GM12878 (cell line): ENCODE measurements around the gene PREX1. TPM values are rescaled to one million over a fixed set of nuclear protein-coding genes. Genes with fewer than 3 reads are reported as not detected.

Source experiments
- ATAC-seq: fragments of 200-7000 bp; cut with Tn5 transposase; 3 replicates; pipeline ENCODE4 v1.9.1; 2020; ENCODE audit warnings: mild to moderate bottlenecking, moderate library complexity
- BruUV-seq: library from RNA; stranded (reverse); fragments of 400-500 nt; replicated peaks from 2 replicates; lab custom pipeline; 2021; lab: Mats Ljungman, UMichigan
- CTCF ChIA-PET: fragments of 300-600 bp; sonication (Branson Sonifier 250); formaldehyde crosslinking; extraction: SDS; loops from one replicate; lab custom pipeline; 2021; ENCODE audit warnings: inconsistent platforms; lab: Yijun Ruan, JAX
- POLR2A ChIA-PET: fragments of 350-600 bp; formaldehyde crosslinking; extraction: SDS; loops from one replicate; lab custom pipeline; 2021; ENCODE audit warnings: inconsistent platforms; lab: Charles Lee
- RAD21 ChIA-PET: fragments of 300-600 bp; sonication (Branson Sonifier 250); formaldehyde crosslinking; loops from one replicate; lab custom pipeline; 2023; ENCODE audit warnings: antibody characterized with exemption; ENCODE audit not compliant: unreplicated experiment; lab: Charles Lee
- SMC1A ChIA-PET: fragments of 300-600 bp; sonication (Branson Sonifier 250); formaldehyde crosslinking; loops from one replicate; lab custom pipeline; 2023; ENCODE audit not compliant: unreplicated experiment, uncharacterized antibody; lab: Charles Lee
- DNase-seq: peaks from one replicate; pipeline ENCODE4 v3.0.0-alpha.2; 2011; ENCODE audit warnings: low read depth, low spot score
- FAIRE-seq: peaks from 3 replicates; lab custom pipeline; 2011; peaks lifted over from hg19 to GRCh38; lab: Jason Lieb, UNC
- H2AFZ ChIP-seq: 2 replicates; pipeline ENCODE4 v1.6.0; 2011; ENCODE audit warnings: low read depth, low read length, control low read depth; ENCODE audit not compliant: control insufficient read depth
- H3K27ac ChIP-seq: 2 replicates; pipeline ENCODE4 v1.5.1; 2011; ENCODE audit warnings: control low read depth; ENCODE audit not compliant: control insufficient read depth, insufficient read depth
- H3K27me3 ChIP-seq, 2 experiments: replicated peaks in 1 of 2; 2 replicates each; pipeline versions ENCODE4 v1.6.0 to v1.6.1; 2011; ENCODE audit warnings: low read length in 1 of 2; ENCODE audit not compliant: control insufficient read depth in 2 of 2, insufficient read depth in 2 of 2
- H3K36me3 ChIP-seq, 2 experiments: 2 replicates each; pipeline ENCODE4 v1.5.1; 2011; ENCODE audit warnings: low read length in 1 of 2; ENCODE audit not compliant: control insufficient read depth in 2 of 2, insufficient read depth in 2 of 2
- H3K4me1 ChIP-seq: 2 replicates; pipeline ENCODE4 v1.6.1; 2011; ENCODE audit warnings: mild to moderate bottlenecking, low read length, moderate library complexity, mixed read lengths; ENCODE audit not compliant: control insufficient read depth, insufficient read depth
- H3K4me2 ChIP-seq: 2 replicates; pipeline ENCODE4 v1.6.0; 2011; ENCODE audit warnings: control low read depth; ENCODE audit not compliant: control insufficient read depth, insufficient read depth
- H3K4me3 ChIP-seq: fragments of 200-600 bp; sonication (generic); 2 replicates; pipeline ENCODE4 v1.5.1; 2016
- H3K79me2 ChIP-seq: 2 replicates; pipeline ENCODE4 v1.6.0; 2011; ENCODE audit warnings: low read length; ENCODE audit not compliant: control insufficient read depth, insufficient read depth
- H3K9ac ChIP-seq: 2 replicates; pipeline ENCODE4 v1.8.0; 2011; ENCODE audit warnings: low read length, control low read depth, mixed read lengths; ENCODE audit not compliant: control insufficient read depth, insufficient read depth
- H3K9me3 ChIP-seq: replicated peaks from 3 replicates; pipeline ENCODE4 v1.5.1; 2011; ENCODE audit warnings: mild to moderate bottlenecking, low read length; ENCODE audit not compliant: control insufficient read depth, insufficient read depth
- H4K20me1 ChIP-seq: 2 replicates; pipeline ENCODE4 v1.6.0; 2011; ENCODE audit not compliant: control insufficient read depth, insufficient read depth
- BCL11A ChIP-seq: IDR thresholded peaks from 2 replicates; pipeline ENCODE4 v1.6.1; 2011; ENCODE audit warnings: low read depth, low read length
- CBX3 ChIP-seq: fragments of 200-600 bp; sonication (generic); IDR thresholded peaks from 2 replicates; pipeline ENCODE4 v1.6.1; 2016; ENCODE audit warnings: low read depth, borderline replicate concordance
- JUNB ChIP-seq: IDR thresholded peaks from 2 replicates; pipeline ENCODE4 v1.6.1; 2016; ENCODE audit warnings: antibody characterized with exemption, mild to moderate bottlenecking
- MTA3 ChIP-seq: IDR thresholded peaks from 2 replicates; pipeline ENCODE4 v1.6.1; 2012; ENCODE audit warnings: low read length, inconsistent platforms, borderline replicate concordance
- NFXL1 ChIP-seq: fragments of 450-650 bp; IDR thresholded peaks from 2 replicates; pipeline ENCODE4 v1.6.1; 2017; ENCODE audit warnings: antibody characterized with exemption, mild to moderate bottlenecking, borderline replicate concordance
- POLR2A ChIP-seq: IDR thresholded peaks from 2 replicates; pipeline ENCODE4 v1.6.1; 2011; ENCODE audit warnings: low read depth, mild to moderate bottlenecking, low read length
- RUNX3 ChIP-seq: IDR thresholded peaks from 2 replicates; pipeline ENCODE4 v1.6.1; 2012; ENCODE audit warnings: low read length, inconsistent platforms
- SMC3 ChIP-seq: IDR thresholded peaks from 2 replicates; pipeline ENCODE4 v1.6.1; 2011; ENCODE audit warnings: low read length, improper control_type of control experiment, borderline replicate concordance
- SRF ChIP-seq, 2 experiments: IDR thresholded peaks; 2 replicates each; pipeline ENCODE4 v1.6.1; 2011; ENCODE audit warnings: low read depth in 2 of 2, low read length in 2 of 2, mild to moderate bottlenecking in 1 of 2, moderate library complexity in 1 of 2
- WGBS: methylation state at CpG from one replicate; pipeline ENCODE4 v1.1.6; 2016; ENCODE audit warnings: low lambda C conversion rate; ENCODE audit not compliant: insufficient replicate concordance, insufficient coverage; ENCODE audit errors: missing lambda C conversion rate; 5-methylcytosine and 5-hydroxymethylcytosine counted together
- in situ Hi-C: fragments of 300-500 bp; cut with MboI; formaldehyde crosslinking; loops from 9 replicates; pipeline ENCODE4 v1.14.3; 2018; ENCODE audit warnings: mixed read lengths
- intact Hi-C: fragments of 100-400 bp; cut with micrococcal nuclease; formaldehyde crosslinking; loops from one replicate; pipeline ENCODE4 v1.14.2; 2022; ENCODE audit not compliant: unreplicated experiment
- polyA plus RNA-seq, 11 experiments: library from polyadenylated mRNA; depleted of rRNA in 4 of 11; unstranded in 6 of 11; stranded (reverse) in 5 of 11; fragments of >200 nt; fragmentation: Nextera tagmentation in 4 of 11; fragmentation: Illumina TruSeq in 1 of 11; extraction: Ambion mirVana in 4 of 11; extraction: Trizol in 1 of 11; gene quantifications; 1 replicate in 1 of 11; 2 replicates in 10 of 11; pipeline versions ENCODE4 v1.2.1 to v1.2.3, GENCODE V29; 2011 to 2016; ENCODE audit warnings: inconsistent platforms in 2 of 11, missing spikeins in 2 of 11, low read depth in 1 of 11
- total RNA-seq, 4 experiments: library from RNA; depleted of rRNA in 3 of 4; stranded (reverse); fragments of >200 nt in 3 of 4; fragmentation: Illumina TruSeq in 1 of 4; extraction: Trizol in 1 of 4; gene quantifications; 2 replicates each; pipeline versions ENCODE4 v1.2.1 to v1.2.3, GENCODE V29; 2013 to 2021
- TF ChIP-seq, protein P1 (sequence below): fragments of 450-650 bp; IDR thresholded peaks from 2 replicates; pipeline ENCODE4 v1.6.1; 2016; ENCODE audit warnings: mild to moderate bottlenecking, moderate library complexity, borderline replicate concordance
- TF ChIP-seq, protein P2 (sequence below): IDR thresholded peaks from 2 replicates; pipeline ENCODE4 v1.6.1; 2011; ENCODE audit warnings: low read depth, low read length, improper control_type of control experiment, borderline replicate concordance

The PREX1 gene
- total and polyA plus RNA-seq, 10 of the 15 experiments (the other 5 are each of a cell fraction or from before 2014, with no cell fraction given), result 2.6 to 114 (median 38.9) TPM

DNA sequence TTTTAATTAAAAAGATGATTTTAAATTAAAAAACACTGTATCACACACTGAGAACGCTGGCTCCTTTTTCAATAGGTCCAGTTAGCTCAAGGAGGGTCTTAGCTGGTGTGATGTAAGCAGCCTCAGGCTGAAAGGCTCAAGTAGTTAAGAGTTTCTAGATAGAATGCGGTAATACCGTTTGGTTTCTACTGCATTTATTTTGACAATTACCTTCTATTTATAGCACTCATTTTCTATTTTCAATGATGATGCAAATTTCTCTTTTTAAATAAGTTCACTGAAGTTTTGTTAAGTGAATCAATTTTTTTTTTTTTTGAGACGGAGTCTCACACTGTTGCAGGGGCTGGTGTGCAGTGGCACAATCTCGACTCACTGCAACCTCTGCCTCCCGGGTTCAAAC, 87.1 kb downstream of the PREX1 start (continued):
- TF ChIP-seq RUNX3, result peak; percentile 84
- 0 out of 2 replicates have a peak, but pooled peaks have one; percentile 5 for TF ChIP-seq BCL11A
- TF ChIP-seq JUNB, result peak; percentile 67
- no peak for TF ChIP-seq MTA3
- TF ChIP-seq, protein P1, sequence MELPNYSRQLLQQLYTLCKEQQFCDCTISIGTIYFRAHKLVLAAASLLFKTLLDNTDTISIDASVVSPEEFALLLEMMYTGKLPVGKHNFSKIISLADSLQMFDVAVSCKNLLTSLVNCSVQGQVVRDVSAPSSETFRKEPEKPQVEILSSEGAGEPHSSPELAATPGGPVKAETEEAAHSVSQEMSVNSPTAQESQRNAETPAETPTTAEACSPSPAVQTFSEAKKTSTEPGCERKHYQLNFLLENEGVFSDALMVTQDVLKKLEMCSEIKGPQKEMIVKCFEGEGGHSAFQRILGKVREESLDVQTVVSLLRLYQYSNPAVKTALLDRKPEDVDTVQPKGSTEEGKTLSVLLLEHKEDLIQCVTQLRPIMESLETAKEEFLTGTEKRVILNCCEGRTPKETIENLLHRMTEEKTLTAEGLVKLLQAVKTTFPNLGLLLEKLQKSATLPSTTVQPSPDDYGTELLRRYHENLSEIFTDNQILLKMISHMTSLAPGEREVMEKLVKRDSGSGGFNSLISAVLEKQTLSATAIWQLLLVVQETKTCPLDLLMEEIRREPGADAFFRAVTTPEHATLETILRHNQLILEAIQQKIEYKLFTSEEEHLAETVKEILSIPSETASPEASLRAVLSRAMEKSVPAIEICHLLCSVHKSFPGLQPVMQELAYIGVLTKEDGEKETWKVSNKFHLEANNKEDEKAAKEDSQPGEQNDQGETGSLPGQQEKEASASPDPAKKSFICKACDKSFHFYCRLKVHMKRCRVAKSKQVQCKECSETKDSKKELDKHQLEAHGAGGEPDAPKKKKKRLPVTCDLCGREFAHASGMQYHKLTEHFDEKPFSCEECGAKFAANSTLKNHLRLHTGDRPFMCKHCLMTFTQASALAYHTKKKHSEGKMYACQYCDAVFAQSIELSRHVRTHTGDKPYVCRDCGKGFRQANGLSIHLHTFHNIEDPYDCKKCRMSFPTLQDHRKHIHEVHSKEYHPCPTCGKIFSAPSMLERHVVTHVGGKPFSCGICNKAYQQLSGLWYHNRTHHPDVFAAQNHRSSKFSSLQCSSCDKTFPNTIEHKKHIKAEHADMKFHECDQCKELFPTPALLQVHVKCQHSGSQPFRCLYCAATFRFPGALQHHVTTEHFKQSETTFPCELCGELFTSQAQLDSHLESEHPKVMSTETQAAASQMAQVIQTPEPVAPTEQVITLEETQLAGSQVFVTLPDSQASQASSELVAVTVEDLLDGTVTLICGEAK, result no peak
- no peak for TF ChIP-seq CBX3

DNA sequence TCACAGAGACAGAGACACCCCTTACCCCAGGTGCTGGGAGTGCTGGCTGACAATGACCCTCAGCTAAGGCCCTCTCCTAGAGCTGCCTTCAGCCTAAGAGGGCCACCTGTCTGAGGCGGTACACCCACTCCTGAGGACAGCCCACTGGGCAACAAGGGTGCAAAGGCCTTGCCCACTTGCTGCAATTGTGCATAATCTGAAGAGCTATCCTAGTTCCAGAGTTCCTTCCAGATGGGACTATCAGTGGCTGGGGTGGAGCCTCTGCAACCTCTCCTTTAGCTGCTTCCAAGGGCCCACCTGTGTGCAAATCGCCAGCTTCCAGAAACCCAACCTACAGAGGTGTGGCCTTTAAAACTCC, 87.5 kb downstream of the PREX1 start:
- ChIA-PET RAD21 (interaction anchor here (0.6 to 4.9 kb wide), 19 partner anchors 11 to 165 kb away, joined by 3 to 42 read pairs (median 5); no protein-coding TSS in a partner anchor), CTCF (interaction anchor here (0.8 to 1.8 kb wide), 5 partner anchors 11 to 85 kb away, joined by 3 to 13 read pairs (median 3); no protein-coding TSS in a partner anchor), POLR2A (interaction anchor here (0.5 to 3.1 kb wide), 9 partner anchors 11 to 1986 kb away, joined by 3 to 28 read pairs (median 5); no protein-coding TSS in a partner anchor), SMC1A (interaction anchor here (0.9 to 9.0 kb wide), 18 partner anchors 11 to 166 kb away, joined by 3 to 141 read pairs (median 6); partner anchors contain the start of gene PREX1)
- peak; percentile 10 for ATAC-seq
- peaks cover 25% of the 10 kb centered on the region for H3K79me2 ChIP-seq
- H3K4me2 ChIP-seq, result peak overlapping the region; percentile 78
- no peak for DNase-seq
- TF ChIP-seq, protein P2, sequence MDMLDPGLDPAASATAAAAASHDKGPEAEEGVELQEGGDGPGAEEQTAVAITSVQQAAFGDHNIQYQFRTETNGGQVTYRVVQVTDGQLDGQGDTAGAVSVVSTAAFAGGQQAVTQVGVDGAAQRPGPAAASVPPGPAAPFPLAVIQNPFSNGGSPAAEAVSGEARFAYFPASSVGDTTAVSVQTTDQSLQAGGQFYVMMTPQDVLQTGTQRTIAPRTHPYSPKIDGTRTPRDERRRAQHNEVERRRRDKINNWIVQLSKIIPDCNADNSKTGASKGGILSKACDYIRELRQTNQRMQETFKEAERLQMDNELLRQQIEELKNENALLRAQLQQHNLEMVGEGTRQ, result no peak
- TF ChIP-seq SMC3 (no peak), POLR2A (peak; percentile 33; the same call in 1 of the 2 replicates), SRF (IDR thresholded peaks at IDR 0.05; ENCODE audit: low read depth in 2 of 2, low read length in 2 of 2) (no peak), NFXL1 (0 out of 2 replicates have a peak, but pooled peaks have one; percentile 60)
- peak overlapping the region; percentile 25 for H3K9ac ChIP-seq
- intact Hi-C loops, result no loop called here
- in situ Hi-C loops, result no loop called here
- FAIRE-seq, result no peak
- H3K27me3 ChIP-seq, result no peaks in the 10 kb centered on the region
- peaks cover 26 to 42% of the 10 kb centered on the region in 2 experiments for H3K36me3 ChIP-seq
- no peaks in the 10 kb centered on the region for H4K20me1 ChIP-seq
- 33% methylated on average over 2 of the region's 2 CpGs for WGBS
- peak overlapping the region; percentile 95 for H3K27ac ChIP-seq
- peak overlapping the region; percentile 26; the same call in 1 of the 2 replicates for H3K4me3 ChIP-seq
- BruUV-seq, result no TSS peak
- H3K4me1 ChIP-seq, result peaks cover 54% of the 10 kb centered on the region
- H3K9me3 ChIP-seq, result no peaks in the 10 kb centered on the region
- H2AFZ ChIP-seq, result no peak overlapping the region
